ENCODE measurements around the gene NXT1.

GRCh38 chr20:23332467-23332866 is 18.1 kb upstream of the NXT1 start:
- TF ChIP-seq, protein P1, sequence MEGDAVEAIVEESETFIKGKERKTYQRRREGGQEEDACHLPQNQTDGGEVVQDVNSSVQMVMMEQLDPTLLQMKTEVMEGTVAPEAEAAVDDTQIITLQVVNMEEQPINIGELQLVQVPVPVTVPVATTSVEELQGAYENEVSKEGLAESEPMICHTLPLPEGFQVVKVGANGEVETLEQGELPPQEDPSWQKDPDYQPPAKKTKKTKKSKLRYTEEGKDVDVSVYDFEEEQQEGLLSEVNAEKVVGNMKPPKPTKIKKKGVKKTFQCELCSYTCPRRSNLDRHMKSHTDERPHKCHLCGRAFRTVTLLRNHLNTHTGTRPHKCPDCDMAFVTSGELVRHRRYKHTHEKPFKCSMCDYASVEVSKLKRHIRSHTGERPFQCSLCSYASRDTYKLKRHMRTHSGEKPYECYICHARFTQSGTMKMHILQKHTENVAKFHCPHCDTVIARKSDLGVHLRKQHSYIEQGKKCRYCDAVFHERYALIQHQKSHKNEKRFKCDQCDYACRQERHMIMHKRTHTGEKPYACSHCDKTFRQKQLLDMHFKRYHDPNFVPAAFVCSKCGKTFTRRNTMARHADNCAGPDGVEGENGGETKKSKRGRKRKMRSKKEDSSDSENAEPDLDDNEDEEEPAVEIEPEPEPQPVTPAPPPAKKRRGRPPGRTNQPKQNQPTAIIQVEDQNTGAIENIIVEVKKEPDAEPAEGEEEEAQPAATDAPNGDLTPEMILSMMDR (IDR thresholded peaks at IDR 0.05) = no peak
- TF ChIP-seq EP300 (IDR thresholded peaks at IDR 0.05) (no peak), POLR2A (IDR thresholded peaks at IDR 0.05) (no peak)
